H1 (cell line): ENCODE data around the gene PGF.

Experiments used
- EP300 ChIP-seq, 2 experiments: IDR thresholded peaks; 1 replicate in 1 of 2; 2 replicates in 1 of 2; pipeline ENCODE4 v1.6.1; 2011 to 2012; ENCODE audit warnings: low read depth in 2 of 2, low read length in 2 of 2, mild to moderate bottlenecking in 2 of 2, borderline replicate concordance in 1 of 2, inconsistent platforms in 1 of 2, moderate library complexity in 1 of 2
- SUZ12 ChIP-seq: fragments of 200-600 bp; sonication (generic); IDR thresholded peaks from 2 replicates; pipeline ENCODE4 v1.6.1; 2012; ENCODE audit warnings: mild to moderate bottlenecking, inconsistent platforms, low read length, moderate library complexity, mixed read lengths
- TF ChIP-seq, protein P1 (sequence below), 3 experiments: IDR thresholded peaks; 1 replicate in 2 of 3; 2 replicates in 1 of 3; pipeline versions ENCODE4 v1.5.1 to v1.6.1; 2011; ENCODE audit warnings: low read length in 3 of 3, mild to moderate bottlenecking in 3 of 3, inconsistent platforms in 2 of 3, low read depth in 1 of 3, moderate library complexity in 1 of 3; ENCODE audit not compliant: insufficient read depth in 1 of 3; ENCODE audit errors: control extremely low read depth in 1 of 3

DNA sequence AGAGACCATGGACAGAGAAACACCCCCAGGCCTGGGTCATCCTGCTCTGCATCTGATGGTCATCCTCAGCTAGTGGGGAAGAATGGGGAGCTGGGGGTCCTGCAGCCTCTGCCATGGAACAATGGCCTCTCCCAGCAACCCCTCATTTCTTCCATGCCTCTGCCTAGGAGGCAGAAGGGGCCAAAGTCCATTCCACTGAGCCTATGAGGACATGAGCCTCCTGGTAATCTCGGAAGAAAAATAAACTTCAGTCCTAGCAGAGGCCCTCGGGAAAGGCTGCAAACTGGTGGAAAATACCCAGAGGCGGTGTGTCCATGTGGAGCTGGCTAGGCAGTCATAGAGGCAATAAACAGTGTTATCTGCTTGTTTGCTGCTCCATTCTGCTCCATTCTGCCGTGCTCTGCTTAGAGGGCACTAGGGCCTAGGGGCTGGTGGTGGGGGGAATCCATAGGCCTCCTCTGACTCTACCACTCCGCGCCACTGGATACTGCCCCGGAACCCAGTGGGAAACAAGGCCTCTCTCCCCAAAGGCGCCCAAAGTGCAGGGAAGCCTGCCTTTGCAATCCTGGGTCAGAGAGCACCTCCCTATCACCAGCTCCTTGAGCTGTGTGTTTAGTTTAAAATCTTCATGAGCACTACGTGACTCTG is 4.5 kb downstream of the PGF start:
- TF ChIP-seq, protein P1, sequence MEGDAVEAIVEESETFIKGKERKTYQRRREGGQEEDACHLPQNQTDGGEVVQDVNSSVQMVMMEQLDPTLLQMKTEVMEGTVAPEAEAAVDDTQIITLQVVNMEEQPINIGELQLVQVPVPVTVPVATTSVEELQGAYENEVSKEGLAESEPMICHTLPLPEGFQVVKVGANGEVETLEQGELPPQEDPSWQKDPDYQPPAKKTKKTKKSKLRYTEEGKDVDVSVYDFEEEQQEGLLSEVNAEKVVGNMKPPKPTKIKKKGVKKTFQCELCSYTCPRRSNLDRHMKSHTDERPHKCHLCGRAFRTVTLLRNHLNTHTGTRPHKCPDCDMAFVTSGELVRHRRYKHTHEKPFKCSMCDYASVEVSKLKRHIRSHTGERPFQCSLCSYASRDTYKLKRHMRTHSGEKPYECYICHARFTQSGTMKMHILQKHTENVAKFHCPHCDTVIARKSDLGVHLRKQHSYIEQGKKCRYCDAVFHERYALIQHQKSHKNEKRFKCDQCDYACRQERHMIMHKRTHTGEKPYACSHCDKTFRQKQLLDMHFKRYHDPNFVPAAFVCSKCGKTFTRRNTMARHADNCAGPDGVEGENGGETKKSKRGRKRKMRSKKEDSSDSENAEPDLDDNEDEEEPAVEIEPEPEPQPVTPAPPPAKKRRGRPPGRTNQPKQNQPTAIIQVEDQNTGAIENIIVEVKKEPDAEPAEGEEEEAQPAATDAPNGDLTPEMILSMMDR (IDR thresholded peaks at IDR 0.05; ENCODE audit: control extremely low read depth in 1 of 3, insufficient read depth in 1 of 3, low read depth in 1 of 3, low read length in 3 of 3) = no peak
- TF ChIP-seq SUZ12 (no peak), EP300 (IDR thresholded peaks at IDR 0.05; ENCODE audit: borderline replicate concordance in 1 of 2, low read depth in 2 of 2, low read length in 2 of 2) (no peak)
